ENCODE measurements around the gene TMPRSS7.

The TMPRSS7 gene, protein sequence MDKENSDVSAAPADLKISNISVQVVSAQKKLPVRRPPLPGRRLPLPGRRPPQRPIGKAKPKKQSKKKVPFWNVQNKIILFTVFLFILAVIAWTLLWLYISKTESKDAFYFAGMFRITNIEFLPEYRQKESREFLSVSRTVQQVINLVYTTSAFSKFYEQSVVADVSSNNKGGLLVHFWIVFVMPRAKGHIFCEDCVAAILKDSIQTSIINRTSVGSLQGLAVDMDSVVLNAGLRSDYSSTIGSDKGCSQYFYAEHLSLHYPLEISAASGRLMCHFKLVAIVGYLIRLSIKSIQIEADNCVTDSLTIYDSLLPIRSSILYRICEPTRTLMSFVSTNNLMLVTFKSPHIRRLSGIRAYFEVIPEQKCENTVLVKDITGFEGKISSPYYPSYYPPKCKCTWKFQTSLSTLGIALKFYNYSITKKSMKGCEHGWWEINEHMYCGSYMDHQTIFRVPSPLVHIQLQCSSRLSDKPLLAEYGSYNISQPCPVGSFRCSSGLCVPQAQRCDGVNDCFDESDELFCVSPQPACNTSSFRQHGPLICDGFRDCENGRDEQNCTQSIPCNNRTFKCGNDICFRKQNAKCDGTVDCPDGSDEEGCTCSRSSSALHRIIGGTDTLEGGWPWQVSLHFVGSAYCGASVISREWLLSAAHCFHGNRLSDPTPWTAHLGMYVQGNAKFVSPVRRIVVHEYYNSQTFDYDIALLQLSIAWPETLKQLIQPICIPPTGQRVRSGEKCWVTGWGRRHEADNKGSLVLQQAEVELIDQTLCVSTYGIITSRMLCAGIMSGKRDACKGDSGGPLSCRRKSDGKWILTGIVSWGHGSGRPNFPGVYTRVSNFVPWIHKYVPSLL

DNA sequence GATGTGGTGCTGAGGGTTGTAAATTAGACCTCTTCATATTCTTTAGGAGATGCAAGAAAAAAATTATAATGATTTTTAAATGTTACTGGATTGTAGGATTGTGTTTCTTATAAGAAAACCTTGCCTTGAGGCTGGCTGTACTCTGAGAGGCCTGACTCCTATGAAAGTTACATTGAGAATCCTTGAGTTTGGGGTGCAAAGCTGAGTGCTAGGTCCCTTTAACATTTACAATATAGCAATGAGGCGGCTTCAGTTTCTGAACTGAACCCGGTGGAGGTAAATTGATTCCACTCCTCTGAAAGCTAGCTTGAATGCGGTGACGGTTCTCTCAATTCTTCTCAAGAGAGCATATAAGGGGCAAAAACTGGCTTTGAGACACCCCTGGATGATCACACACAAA is at the start of gene TMPRSS7:
TMPRSS7 (plus strand) TSS at position 301 of the 400 bp plus-strand sequence. CDS start 110 bp downstream, outside the sequence.
- Histone ChIP-seq H3K27ac (ENCODE audit: low read length) (no peak within 1 kb of the TSS), H3K9me3 (ENCODE audit: control insufficient read depth in 2 of 2, low read length in 2 of 2) (no peaks in the 10 kb centered on the region), H3K4me1 (ENCODE audit: control insufficient read depth, insufficient read depth, low read length) (no peaks in the 10 kb centered on the region), H3K4me3 (ENCODE audit: low read length in 2 of 2) (no peak within 1 kb of the TSS), H3K9ac (ENCODE audit: low read length in 2 of 2) (no peak within 1 kb of the TSS), H3K36me3 (ENCODE audit: control insufficient read depth in 2 of 2, insufficient read depth in 2 of 2, low read length in 2 of 2) (no peaks in the 10 kb centered on the region), H3K27me3 (ENCODE audit: control insufficient read depth in 1 of 2, insufficient read depth in 2 of 2, low read length in 2 of 2) (no peaks in the 10 kb centered on the region)

DNA sequence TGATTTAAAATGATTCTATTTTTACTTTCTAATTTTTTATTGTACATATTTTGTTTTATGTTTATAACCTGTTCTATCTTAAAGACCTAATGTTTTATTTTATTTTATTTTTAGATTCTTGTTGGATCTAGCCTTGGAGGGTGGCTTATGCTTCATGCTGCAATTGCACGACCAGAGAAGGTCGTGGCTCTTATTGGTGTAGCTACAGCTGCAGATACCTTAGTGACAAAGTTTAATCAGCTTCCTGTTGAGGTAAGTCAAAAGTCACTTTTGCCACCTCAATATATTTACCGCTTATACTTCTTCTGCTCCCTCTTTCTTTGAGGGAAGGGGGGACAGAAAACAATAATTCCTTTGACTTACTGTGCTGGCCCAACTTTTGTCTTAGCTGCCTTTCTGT is 47.7 kb upstream of the TMPRSS7 start:
- Histone ChIP-seq H3K4me1 (ENCODE audit: control insufficient read depth, insufficient read depth, low read length) (no peaks in the 10 kb centered on the region), H3K9me3 (ENCODE audit: control insufficient read depth in 2 of 2, low read length in 2 of 2) (no peaks in the 10 kb centered on the region), H3K9ac (ENCODE audit: low read length in 2 of 2) (no peak overlapping the region), H3K27ac (ENCODE audit: low read length) (no peak overlapping the region), H3K27me3 (ENCODE audit: control insufficient read depth in 1 of 2, insufficient read depth in 2 of 2, low read length in 2 of 2) (no peaks in the 10 kb centered on the region), H3K36me3 (ENCODE audit: control insufficient read depth in 2 of 2, insufficient read depth in 2 of 2, low read length in 2 of 2) (peaks cover 7 to 14% of the 10 kb centered on the region in 2 donors), H3K4me3 (ENCODE audit: low read length in 2 of 2) (no peak overlapping the region)

DNA sequence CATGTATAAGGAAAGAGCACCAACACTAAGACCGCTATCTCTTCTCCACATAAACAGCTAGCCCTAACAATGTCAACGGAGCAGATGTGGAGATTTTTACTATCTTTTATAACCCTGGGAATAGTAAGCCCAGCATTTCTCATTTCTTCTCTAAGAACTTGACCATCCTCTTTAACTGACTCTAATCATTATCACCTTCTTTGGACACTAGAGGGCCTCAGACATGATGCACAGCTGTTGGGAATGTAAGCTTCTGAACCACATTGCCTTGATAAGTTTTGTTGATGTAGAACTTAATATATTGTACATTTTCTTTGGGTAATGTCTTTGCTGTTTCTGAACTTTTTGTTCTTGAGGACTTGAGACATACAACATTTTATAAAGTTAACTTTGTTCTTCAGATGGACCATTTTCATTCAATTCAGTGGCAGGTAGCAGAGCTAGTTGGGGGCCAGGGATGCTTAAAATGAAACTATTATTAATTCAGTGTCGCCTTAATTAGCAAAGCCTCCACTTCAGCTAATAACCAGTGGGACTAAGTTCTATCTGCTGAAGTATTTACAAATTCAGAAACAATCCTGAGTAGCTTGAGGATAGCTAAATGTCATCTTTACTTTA is 45.4 kb upstream of the TMPRSS7 start:
- H3K27me3 ChIP-seq (ENCODE audit: control insufficient read depth in 1 of 2, insufficient read depth in 2 of 2, low read length in 2 of 2), result no peaks in the 10 kb centered on the region
- peaks cover 9 to 18% of the 10 kb centered on the region in 2 donors for H3K36me3 ChIP-seq (ENCODE audit: control insufficient read depth in 2 of 2, insufficient read depth in 2 of 2, low read length in 2 of 2)
- H3K27ac ChIP-seq (ENCODE audit: low read length), result no peak overlapping the region
- H3K9ac ChIP-seq (ENCODE audit: low read length in 2 of 2), result no peak overlapping the region
- no peaks in the 10 kb centered on the region for H3K4me1 ChIP-seq (ENCODE audit: control insufficient read depth, insufficient read depth, low read length)
- no peak overlapping the region for H3K4me3 ChIP-seq (ENCODE audit: low read length in 2 of 2)
- H3K9me3 ChIP-seq (ENCODE audit: control insufficient read depth in 2 of 2, low read length in 2 of 2), result no peaks in the 10 kb centered on the region

DNA sequence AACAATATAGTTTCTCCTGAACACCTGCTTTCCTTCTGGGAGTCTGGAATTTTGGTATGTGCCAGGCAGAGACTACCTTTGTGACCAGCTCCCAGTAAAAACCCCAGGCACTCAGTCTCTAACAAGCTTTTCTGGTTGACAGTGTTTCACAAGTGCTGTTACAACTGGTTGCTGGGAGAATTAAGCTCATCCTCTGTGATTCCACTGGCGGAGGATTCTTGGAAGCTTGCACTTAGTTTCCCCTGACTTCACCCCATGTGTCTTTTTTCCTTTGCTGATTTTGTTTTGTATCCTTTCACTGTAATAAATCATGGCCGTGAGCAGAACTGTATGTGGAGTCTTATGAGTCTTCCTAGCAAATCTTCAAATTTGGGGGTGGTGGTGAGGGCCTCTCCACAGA is 41.5 kb upstream of the TMPRSS7 start:
- Histone ChIP-seq H3K9me3 (ENCODE audit: control insufficient read depth in 2 of 2, low read length in 2 of 2) (no peaks in the 10 kb centered on the region), H3K9ac (ENCODE audit: low read length in 2 of 2) (no peak overlapping the region), H3K36me3 (ENCODE audit: control insufficient read depth in 2 of 2, insufficient read depth in 2 of 2, low read length in 2 of 2) (peaks cover 7 to 9% of the 10 kb centered on the region in 2 donors), H3K27ac (ENCODE audit: low read length) (no peak overlapping the region), H3K27me3 (ENCODE audit: control insufficient read depth in 1 of 2, insufficient read depth in 2 of 2, low read length in 2 of 2) (no peaks in the 10 kb centered on the region), H3K4me1 (ENCODE audit: control insufficient read depth, insufficient read depth, low read length) (no peaks in the 10 kb centered on the region), H3K4me3 (ENCODE audit: low read length in 2 of 2) (no peak overlapping the region)

DNA sequence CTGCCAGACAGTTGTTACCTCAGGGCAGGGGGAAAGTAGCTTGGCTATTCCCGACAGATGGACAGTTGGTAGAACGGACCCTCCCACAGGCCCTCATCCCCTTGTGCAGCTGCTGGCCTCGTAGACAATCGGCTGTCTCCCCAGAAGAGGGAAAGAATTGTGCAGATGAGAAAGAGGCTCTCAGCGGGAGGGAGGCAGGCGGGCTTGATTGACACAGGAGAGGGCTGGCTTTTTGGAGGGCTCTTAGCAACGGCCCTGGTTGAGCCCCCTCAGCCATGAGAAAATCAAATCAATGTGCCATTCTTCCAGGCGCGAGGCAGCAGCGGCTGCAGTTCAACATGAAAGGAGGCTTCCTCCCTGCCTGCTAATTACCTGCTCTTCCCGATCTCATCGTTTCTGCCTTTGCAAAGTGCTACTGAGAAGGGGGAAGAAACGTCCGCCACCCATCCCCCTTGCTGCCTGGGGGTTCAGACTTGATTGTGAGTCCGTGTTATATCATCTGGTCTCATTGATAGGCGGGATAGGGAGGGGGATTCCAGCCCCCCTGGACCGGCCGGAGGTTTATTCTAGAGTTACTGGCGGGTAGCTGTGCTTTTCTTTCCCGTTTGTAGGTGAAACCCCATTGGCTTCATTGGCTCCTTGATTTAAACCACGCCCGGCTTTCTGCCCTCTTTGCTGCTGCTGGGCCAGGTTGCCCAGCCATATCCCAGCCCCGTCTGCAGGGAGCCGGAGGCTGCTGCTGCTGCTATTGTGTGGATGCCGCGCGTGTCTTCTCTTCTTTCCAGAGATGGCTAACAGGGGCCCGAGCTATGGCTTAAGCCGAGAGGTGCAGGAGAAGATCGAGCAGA is 35.7 kb upstream of the TMPRSS7 start, which contains the start of gene TAGLN3:
TAGLN3 (plus strand) TSS at position 287 of the 848 bp plus-strand sequence; CDS start at position 788, 501 bp downstream.
- Histone ChIP-seq H3K9ac (ENCODE audit: low read length in 2 of 2) (peak within 1 kb of the TSS in 1 of 2 donors; percentile 25), H3K4me3 (ENCODE audit: low read length in 2 of 2) (peak within 1 kb of the TSS; percentile 76 to 78)

DNA sequence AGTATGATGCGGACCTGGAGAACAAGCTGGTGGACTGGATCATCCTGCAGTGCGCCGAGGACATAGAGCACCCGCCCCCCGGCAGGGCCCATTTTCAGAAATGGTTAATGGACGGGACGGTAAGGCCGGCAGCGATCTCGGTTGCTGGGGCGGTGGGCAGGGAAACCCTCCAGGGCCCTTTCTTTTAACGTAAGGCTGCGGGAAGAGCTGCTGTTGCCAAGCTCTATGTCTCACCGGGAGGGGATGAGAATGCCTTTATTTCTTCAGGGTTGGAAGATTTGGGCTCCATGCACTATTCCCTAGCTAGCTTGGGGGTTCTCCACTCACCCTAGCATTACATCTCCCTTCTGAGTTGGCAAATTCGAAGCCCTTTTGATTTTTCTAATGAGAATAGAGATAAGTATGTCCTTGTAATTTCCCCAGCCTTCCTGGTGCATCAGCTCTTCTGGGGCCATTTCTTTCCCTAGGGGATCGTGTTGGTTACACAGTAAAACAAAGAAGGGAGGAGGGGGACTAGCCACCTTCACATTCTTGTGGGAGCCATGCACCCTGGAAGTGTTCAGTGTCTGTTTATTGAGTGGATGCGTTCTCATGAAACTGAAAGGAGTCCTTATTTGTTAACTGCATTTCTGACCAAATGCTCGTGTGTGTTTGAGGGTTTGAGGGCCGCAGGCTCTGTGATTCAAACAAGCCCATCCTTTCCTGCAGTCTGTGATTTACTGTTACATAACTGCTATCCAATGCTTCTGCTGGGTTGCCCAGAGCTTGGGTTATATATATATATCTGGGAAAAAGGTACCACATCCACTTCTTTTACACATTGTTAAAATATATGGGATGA is 34.8 kb upstream of the TMPRSS7 start:
- peaks cover 14 to 16% of the 10 kb centered on the region in 2 donors for H3K27me3 ChIP-seq (ENCODE audit: control insufficient read depth in 1 of 2, insufficient read depth in 2 of 2, low read length in 2 of 2)
- H3K9me3 ChIP-seq (ENCODE audit: control insufficient read depth in 2 of 2, low read length in 2 of 2), result no peaks in the 10 kb centered on the region
- H3K9ac ChIP-seq (ENCODE audit: low read length in 2 of 2), result no peak overlapping the region
- H3K36me3 ChIP-seq (ENCODE audit: control insufficient read depth in 2 of 2, insufficient read depth in 2 of 2, low read length in 2 of 2), result no peaks in the 10 kb centered on the region
- H3K27ac ChIP-seq (ENCODE audit: low read length), result no peak overlapping the region
- H3K4me3 ChIP-seq (ENCODE audit: low read length in 2 of 2), result peak overlapping the region; percentile 76 to 78
- peaks cover 10% of the 10 kb centered on the region for H3K4me1 ChIP-seq (ENCODE audit: control insufficient read depth, insufficient read depth, low read length)

More for the DNA sequence above, 35.7 kb upstream of the TMPRSS7 start, which contains the start of gene TAGLN3:
- Histone ChIP-seq H3K27ac (ENCODE audit: low read length) (no peak within 1 kb of the TSS), H3K4me1 (ENCODE audit: control insufficient read depth, insufficient read depth, low read length) (peaks cover 10% of the 10 kb centered on the region), H3K9me3 (ENCODE audit: control insufficient read depth in 2 of 2, low read length in 2 of 2) (no peaks in the 10 kb centered on the region), H3K36me3 (ENCODE audit: control insufficient read depth in 2 of 2, insufficient read depth in 2 of 2, low read length in 2 of 2) (no peaks in the 10 kb centered on the region), H3K27me3 (ENCODE audit: control insufficient read depth in 1 of 2, insufficient read depth in 2 of 2, low read length in 2 of 2) (peaks cover 14 to 16% of the 10 kb centered on the region in 2 donors)

DNA sequence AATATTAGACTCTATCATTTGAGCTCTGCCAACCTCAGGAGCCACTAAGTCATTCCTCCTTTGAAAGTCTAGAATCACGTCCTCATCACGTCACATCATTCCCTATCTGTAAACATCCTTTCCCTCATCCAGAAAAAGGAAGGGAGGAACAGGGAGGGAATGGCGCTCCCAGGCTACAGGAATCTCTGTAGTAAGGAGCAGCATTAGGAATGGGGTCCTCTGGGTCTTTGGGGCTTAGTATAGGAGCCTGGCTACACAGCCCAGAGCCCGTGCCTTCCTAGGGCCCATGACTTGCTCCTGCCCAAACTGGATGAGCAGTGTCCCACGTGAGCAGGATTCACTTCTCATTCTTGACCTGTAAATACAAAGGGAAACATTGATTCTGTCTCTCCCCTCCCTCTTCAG is 34.2 kb upstream of the TMPRSS7 start:
- no peak overlapping the region for H3K27ac ChIP-seq (ENCODE audit: low read length)
- H3K36me3 ChIP-seq (ENCODE audit: control insufficient read depth in 2 of 2, insufficient read depth in 2 of 2, low read length in 2 of 2), result no peaks in the 10 kb centered on the region
- H3K4me1 ChIP-seq (ENCODE audit: control insufficient read depth, insufficient read depth, low read length), result peaks cover 10% of the 10 kb centered on the region
- no peaks in the 10 kb centered on the region for H3K9me3 ChIP-seq (ENCODE audit: control insufficient read depth in 2 of 2, low read length in 2 of 2)
- no peak overlapping the region for H3K4me3 ChIP-seq (ENCODE audit: low read length in 2 of 2)
- no peak overlapping the region for H3K9ac ChIP-seq (ENCODE audit: low read length in 2 of 2)
- peaks cover 14 to 16% of the 10 kb centered on the region in 2 donors for H3K27me3 ChIP-seq (ENCODE audit: control insufficient read depth in 1 of 2, insufficient read depth in 2 of 2, low read length in 2 of 2)

DNA sequence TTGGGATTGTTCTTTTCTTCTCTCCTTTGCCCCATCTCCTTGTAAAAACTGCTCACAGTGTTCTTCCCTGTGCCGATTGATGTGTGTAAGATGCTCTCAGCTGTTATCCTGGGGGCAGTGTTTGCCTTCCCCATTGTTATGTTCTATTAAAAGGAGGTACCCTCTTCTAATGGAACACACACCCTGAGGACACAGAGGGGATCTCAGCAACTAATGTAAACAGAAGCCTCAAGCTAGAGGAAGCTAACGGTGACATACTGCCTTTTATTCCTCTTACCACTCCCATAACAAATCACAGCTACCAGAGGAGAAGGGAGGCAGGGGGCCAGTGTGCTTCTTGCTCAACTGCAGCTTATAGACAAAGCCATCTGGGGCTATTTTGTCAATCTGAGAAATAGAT is 33.6 kb upstream of the TMPRSS7 start:
- H3K36me3 ChIP-seq (ENCODE audit: control insufficient read depth in 2 of 2, insufficient read depth in 2 of 2, low read length in 2 of 2), result no peaks in the 10 kb centered on the region
- H3K4me1 ChIP-seq (ENCODE audit: control insufficient read depth, insufficient read depth, low read length), result peaks cover 10% of the 10 kb centered on the region
- H3K9me3 ChIP-seq (ENCODE audit: control insufficient read depth in 2 of 2, low read length in 2 of 2), result no peaks in the 10 kb centered on the region
- H3K27me3 ChIP-seq (ENCODE audit: control insufficient read depth in 1 of 2, insufficient read depth in 2 of 2, low read length in 2 of 2), result peaks cover 14 to 16% of the 10 kb centered on the region in 2 donors
- no peak overlapping the region for H3K27ac ChIP-seq (ENCODE audit: low read length)
- no peak overlapping the region for H3K9ac ChIP-seq (ENCODE audit: low read length in 2 of 2)
- H3K4me3 ChIP-seq (ENCODE audit: low read length in 2 of 2), result no peak overlapping the region

DNA sequence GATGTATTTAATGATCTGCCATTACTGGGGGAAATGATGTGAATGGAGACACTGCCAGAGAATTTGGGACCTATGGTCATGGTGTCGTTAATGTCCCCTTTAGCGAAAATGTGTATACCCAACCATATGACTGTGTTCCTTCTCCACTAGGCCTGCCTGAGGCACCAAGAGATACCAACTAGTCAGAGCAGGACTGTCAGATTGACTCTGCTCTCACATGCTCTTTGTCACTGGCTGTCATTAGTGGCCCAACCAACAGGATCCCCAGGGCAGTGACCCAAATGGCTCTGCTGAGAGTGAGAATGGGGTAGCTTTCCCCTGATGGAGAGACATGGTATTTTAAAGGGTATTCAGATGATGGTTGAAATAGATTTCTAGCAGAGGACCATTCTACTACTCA is 33.0 kb upstream of the TMPRSS7 start:
- Histone ChIP-seq H3K9ac (ENCODE audit: low read length in 2 of 2) (no peak overlapping the region), H3K27ac (ENCODE audit: low read length) (no peak overlapping the region), H3K4me1 (ENCODE audit: control insufficient read depth, insufficient read depth, low read length) (peaks cover 10% of the 10 kb centered on the region), H3K4me3 (ENCODE audit: low read length in 2 of 2) (no peak overlapping the region), H3K36me3 (ENCODE audit: control insufficient read depth in 2 of 2, insufficient read depth in 2 of 2, low read length in 2 of 2) (no peaks in the 10 kb centered on the region), H3K9me3 (ENCODE audit: control insufficient read depth in 2 of 2, low read length in 2 of 2) (no peaks in the 10 kb centered on the region), H3K27me3 (ENCODE audit: control insufficient read depth in 1 of 2, insufficient read depth in 2 of 2, low read length in 2 of 2) (peaks cover 14 to 16% of the 10 kb centered on the region in 2 donors)

All from stomach smooth muscle (tissue), 2 donors.